HG03469 (cell line): ENCODE measurements around the gene RALGAPA2.
"Not testable (repeated sequence)": the region's sequence is repeated elsewhere in the genome, so short reads cannot be mapped to it uniquely, and the experiment has no call there.

ENCODE experiments used
- ATAC-seq: cut with Tn5 transposase; IDR thresholded peaks from one replicate; pipeline ENCODE4 v1.9.1; 2021; ENCODE audit warnings: mild to moderate bottlenecking, moderate library complexity, moderate number of reproducible peaks; ENCODE audit not compliant: unreplicated experiment

RALGAPA2 gene

GRCh38 chr20:20358801-20359200 is 353.6 kb downstream of the RALGAPA2 start:
- ATAC-seq, result no peak

DNA sequence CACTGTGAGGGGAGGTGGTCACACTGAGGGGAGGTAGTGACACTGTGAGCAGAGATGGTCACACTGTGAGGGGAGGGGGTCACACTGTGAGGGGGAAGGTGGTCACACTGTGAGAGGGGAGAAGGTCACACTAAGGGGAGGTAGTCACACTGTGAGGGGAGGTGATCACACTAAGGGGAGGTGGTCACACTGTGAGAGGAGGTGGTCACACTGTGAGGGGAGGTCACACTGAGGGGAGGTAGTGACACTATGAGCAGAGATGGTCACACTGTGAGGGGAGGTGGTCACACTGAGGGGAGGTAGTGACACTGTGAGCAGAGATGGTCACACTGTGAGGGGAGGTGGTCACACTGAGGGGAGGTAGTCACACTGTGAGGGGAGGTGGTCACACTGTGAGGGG is 356.9 kb downstream of the RALGAPA2 start:
- ATAC-seq, result not testable (repeated sequence)

GRCh38 chr20:20353576-20353975 is 358.9 kb downstream of the RALGAPA2 start:
- ATAC-seq, result no peak

DNA sequence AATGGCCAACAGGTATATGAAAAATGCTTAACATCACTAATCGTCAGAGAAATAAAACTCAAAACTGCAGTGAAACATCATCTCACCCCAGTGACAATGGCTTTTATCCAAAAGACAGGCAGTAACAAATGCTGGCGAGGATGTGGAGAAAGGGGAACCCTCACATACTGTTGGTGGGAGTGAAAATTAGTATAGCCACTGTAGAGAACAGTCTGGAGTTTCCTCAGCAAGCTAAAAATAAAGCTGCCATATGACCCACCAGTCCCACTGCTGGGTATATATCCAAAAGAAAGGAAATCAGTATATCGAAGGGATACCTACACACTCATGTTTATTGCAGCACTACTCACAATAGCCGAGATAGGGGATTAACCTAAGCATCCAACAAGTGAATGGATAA is 368.0 kb downstream of the RALGAPA2 start:
- no peak for ATAC-seq

GRCh38 chr20:20343932-20344331 is 368.5 kb downstream of the RALGAPA2 start:
- ATAC-seq, result no peak
